Measurements from ENCODE around the gene TSSK1B.
"Not testable (repeated sequence)": the region's sequence is repeated elsewhere in the genome, so short reads cannot be mapped to it uniquely, and the experiment has no call there.

TSSK1B gene

GRCh38 chr5:113434889-113435288 lies at the start of gene TSSK1B:
Gene TSSK1B, minus strand, starts transcription at chr5:113434989. Its CDS starts 150 bp downstream, at chr5:113434839.
- no peak for DNase-seq

- DNase-seq, result no peak
These were observed 45.5 kb upstream of the TSSK1B start for GRCh38 chr5:113480243-113480642.

- DNase-seq, result no peak
These were observed 43.9 kb upstream of the TSSK1B start for GRCh38 chr5:113478691-113479090.

GRCh38 chr5:113474100-113474728 lies 39.4 kb upstream of the TSSK1B start:
- DNase-seq, result no peak

- DNase-seq, result no peak
These were observed 28.2 kb upstream of the TSSK1B start for GRCh38 chr5:113463032-113463431.

- not testable (repeated sequence) for DNase-seq
These were observed 22.3 kb upstream of the TSSK1B start for GRCh38 chr5:113457106-113457505.

GRCh38 chr5:113452941-113453340 lies 18.2 kb upstream of the TSSK1B start:
- DNase-seq, result no peak

GRCh38 chr5:113451797-113452196 lies 17.0 kb upstream of the TSSK1B start:
- no peak for DNase-seq

- DNase-seq, result no peak
These were observed 16.1 kb upstream of the TSSK1B start for GRCh38 chr5:113450929-113451328.

- no peak for DNase-seq
These were observed 15.7 kb upstream of the TSSK1B start for GRCh38 chr5:113450462-113450861.

- DNase-seq, result no peak
These were observed 13.5 kb upstream of the TSSK1B start for GRCh38 chr5:113448252-113448651.

- DNase-seq, result no peak
These were observed 12.8 kb upstream of the TSSK1B start for GRCh38 chr5:113447498-113448050.

- no peak for DNase-seq
These were observed 11.7 kb upstream of the TSSK1B start for GRCh38 chr5:113446358-113446927.

GRCh38 chr5:113437111-113437510 lies 2.3 kb upstream of the TSSK1B start:
- DNase-seq, result no peak

GRCh38 chr5:113435575-113435974 lies 786 bp upstream of the TSSK1B start:
- no peak for DNase-seq

- DNase-seq, result no peak
These were observed 752 bp downstream of the TSSK1B start for GRCh38 chr5:113433862-113434612.

GRCh38 chr5:113433071-113433470 lies 1.7 kb downstream of the TSSK1B start:
- no peak for DNase-seq

- no peak for DNase-seq
These were observed 6.8 kb downstream of the TSSK1B start for GRCh38 chr5:113427871-113428574.

GRCh38 chr5:113425909-113426308 lies 8.9 kb downstream of the TSSK1B start:
- no peak for DNase-seq

GRCh38 chr5:113421693-113422092 lies 13.1 kb downstream of the TSSK1B start:
- DNase-seq, result no peak

- DNase-seq, result no peak
These were observed 29.3 kb downstream of the TSSK1B start for GRCh38 chr5:113405530-113405929.

- DNase-seq, result no peak
These were observed 30.5 kb downstream of the TSSK1B start for GRCh38 chr5:113404269-113404668.

- not testable (repeated sequence) for DNase-seq
These were observed 36.8 kb downstream of the TSSK1B start for GRCh38 chr5:113397986-113398385.
